HG02571 (cell line): ENCODE results near the gene SP3.

Source experiments
- ATAC-seq: cut with Tn5 transposase; IDR thresholded peaks from one replicate; pipeline ENCODE4 v1.9.1; 2021; ENCODE audit warnings: mild to moderate bottlenecking, moderate library complexity; ENCODE audit not compliant: unreplicated experiment

The SP3 gene

GRCh38 chr2:173968551-173968950 is 3.4 kb upstream of the SP3 start:
- no peak for ATAC-seq

- no peak for ATAC-seq
Measured at GRCh38 chr2:173966274-173967098, 1.3 kb upstream of the SP3 start.

DNA sequence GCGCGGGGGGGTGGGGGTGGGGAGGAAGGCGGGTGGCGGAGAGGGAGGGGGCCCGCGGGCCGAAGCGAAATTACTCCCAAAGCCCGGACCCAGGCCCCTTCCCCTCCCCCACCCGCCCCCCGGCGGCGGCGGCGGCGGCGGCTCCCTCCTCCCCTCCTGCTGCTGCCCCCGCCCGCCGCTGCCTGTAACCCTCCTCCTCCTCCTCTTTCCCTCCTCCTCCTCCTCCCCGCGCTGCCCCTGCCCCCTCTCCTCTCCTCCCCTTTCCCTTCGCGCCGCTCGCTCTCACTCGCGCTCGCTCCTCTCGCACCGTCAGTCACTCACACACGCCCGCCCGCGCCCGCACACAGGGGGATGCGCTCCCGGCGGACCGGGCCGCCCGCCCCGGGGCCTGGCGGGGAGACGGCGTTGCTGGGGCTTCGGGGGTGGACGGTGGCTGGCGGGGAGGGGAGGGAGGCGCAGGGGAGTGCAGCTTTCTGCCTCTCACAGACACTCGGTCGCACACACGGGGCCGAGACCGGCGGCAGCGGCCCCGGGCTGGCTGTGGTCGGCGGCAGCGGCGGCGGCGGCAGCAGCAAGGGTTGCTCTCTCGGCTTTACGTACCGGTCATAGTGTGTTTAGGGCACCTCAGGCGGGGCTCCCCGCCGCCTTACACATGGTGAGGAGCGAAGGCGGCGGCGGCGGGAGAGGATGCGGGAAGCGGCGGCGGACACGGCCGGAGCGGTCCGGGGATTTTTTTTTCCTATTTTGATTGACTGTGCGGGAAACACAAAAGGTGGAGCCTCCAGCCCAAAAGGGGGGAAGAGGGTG is 405 bp downstream of the SP3 start:
- peak; percentile 27 for ATAC-seq

- peak; percentile 49 for ATAC-seq
Measured at GRCh38 chr2:173963817-173964564, 1.2 kb downstream of the SP3 start.

DNA sequence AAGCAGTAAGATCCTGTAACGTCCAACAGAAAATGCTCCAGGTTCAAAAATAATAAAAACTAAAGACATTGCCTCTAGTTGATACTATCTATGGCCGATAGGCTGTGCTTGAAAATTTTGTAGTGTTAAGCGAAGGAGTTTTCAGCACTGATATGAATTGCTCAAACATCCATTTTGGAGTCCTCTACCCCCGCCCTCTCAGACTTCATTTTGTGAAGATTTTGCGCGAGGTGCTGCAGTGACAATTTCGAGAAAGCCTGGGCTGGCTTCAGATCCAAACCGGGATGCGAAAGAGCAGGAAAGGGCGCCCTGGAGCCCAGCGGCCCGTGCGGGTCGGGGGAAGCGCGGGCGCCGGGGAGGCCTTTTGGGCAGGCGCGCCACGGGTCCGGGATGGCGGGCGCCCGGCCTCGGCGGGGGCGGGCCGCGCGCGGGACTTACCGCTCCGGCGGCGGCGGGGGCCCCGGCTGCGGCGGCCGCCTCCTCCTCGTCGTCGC is 1.8 kb downstream of the SP3 start:
- ATAC-seq = peak; percentile 5

DNA sequence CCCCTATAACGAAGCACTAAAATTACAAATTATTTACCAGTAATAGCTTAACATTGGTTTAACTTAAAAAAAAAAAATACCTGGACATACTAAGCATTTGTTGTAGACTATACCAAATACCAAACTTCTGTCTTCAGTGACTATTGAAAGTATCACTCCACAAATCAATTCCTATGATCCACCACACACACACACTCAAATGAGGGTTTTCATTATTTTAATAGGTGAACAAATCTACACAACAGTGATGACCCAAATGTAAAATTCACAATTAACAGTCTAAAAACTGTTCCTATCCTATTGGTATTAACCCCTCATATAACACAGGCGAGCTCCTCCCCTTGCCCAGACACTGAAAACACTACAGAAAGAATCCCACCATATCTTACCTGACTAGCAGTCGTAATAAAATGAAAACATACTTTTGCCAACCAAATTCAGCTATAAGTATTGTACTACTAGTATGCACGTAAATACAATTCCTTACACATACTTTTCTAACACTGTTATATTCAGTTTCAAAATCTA is 2.5 kb downstream of the SP3 start:
- ATAC-seq = no peak

DNA sequence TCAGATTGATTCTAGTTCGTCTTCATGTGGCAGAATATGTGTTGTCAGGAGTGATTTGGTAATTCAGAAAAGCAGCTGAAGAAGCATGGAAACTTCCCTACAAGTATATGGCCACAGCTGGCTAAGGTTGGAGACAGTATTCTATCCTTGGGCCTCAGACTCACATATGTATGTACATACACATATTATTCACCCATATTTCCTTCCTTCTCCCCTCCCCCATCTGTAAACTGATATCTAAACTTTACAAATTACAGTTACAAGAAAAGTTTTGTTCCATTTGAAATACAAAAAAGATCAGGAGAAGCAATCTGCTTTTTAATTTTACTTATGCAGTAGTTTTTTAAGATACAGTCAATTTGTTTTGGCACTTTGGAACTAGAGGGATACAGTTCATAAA is 3.1 kb downstream of the SP3 start:
- ATAC-seq = no peak

DNA sequence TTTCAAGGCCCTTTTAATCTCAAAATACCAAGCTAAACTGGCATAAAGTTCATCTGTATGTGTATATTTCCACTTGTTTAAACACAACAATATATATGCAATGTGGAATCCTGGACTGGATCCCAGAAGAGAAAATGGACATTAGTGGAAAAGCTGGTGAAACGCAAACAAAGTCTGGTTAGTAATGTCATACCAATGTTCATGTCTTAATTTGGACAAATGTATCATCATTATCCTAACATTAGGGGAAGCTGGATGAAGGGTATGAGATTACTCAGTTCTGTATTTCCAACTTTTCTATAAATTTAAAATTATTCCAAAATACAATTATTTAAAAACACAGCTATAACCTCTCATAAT is 3.8 kb downstream of the SP3 start:
- no peak for ATAC-seq

DNA sequence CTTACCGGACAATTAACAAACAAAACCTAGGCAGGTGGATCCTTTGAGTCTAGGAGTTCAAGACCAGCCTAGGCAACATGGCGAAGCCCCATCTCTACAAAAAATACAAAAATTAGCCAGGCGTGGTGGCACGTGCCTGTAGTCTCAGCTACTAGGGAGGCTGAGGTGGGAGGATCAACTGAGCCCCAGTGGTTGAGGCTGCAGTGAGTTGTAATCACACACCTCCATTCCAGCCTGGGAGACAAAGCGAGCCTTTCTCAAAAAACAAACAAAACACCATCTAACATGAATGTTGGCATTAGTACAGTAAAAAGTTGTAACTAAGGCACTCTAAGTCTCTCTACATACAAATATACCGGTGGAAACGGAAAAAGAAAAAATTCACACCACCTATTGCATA is 5.3 kb downstream of the SP3 start:
- no peak for ATAC-seq

DNA sequence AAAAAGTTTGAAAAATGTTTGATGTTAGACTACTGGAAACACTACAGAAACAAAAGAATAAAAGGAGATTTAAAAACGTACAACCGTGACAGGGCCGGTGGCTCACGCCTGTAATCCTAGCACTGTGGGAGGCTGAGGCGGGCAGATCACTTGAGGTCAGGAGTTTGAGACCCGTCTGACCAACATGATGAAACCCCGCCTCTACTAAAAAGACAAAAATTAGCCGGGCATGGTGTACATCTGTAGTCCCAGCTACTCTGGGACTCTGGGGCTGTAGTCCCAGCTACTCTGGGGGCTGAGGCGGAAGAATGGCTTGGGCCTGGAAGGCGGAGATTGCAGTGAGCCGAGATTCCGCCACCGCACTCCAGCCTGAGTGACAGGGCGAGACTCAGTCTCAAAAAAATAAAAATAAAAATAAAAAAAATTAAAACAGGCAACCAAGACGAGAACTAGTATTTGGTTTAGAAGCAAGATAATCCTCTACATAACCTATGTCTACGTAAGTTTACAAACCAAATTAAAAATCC is 5.8 kb downstream of the SP3 start:
- ATAC-seq = no peak

- no peak for ATAC-seq
Measured at GRCh38 chr2:173958198-173958846, 6.9 kb downstream of the SP3 start.

DNA sequence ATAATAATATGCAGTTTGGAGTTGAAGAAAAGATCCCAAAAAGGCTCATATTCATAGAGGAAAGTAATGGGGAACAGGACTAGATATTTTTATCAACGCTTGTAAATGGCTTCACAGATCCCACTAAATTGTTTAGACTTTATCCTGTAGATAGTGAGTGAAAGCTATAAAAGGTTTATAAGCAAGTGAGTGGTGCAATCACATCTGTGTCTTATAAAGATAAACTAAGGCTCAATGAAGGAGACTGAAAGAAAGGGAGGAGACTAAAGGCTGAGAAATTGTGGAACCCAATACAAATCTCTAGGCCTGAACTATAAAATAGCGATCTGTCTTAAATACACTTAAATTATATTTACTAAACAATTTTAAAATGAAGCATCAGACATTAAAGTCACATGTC is 7.7 kb downstream of the SP3 start:
- no peak for ATAC-seq

DNA sequence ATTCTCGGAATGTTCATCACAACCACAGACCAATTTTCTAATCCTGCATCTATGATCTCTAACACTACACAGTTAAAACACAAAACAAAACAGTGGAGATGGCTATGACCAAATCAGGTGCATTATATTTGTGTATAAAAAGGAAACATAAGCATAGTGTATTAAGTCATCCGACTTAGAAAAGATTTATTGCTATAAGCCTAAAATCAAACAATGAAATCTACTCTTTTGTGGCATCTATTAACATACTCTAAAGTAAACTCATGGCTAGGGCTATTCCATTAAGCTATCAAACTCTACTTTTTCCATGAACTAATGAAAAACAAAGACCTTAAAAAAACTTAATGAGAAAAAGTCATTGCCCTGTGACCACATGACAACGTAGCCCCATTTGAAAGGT is 8.7 kb downstream of the SP3 start:
- no peak for ATAC-seq

GRCh38 chr2:173955867-173956266 is 9.3 kb downstream of the SP3 start:
- no peak for ATAC-seq

- ATAC-seq = no peak
Measured at GRCh38 chr2:173955004-173955403, 10.2 kb downstream of the SP3 start.

DNA sequence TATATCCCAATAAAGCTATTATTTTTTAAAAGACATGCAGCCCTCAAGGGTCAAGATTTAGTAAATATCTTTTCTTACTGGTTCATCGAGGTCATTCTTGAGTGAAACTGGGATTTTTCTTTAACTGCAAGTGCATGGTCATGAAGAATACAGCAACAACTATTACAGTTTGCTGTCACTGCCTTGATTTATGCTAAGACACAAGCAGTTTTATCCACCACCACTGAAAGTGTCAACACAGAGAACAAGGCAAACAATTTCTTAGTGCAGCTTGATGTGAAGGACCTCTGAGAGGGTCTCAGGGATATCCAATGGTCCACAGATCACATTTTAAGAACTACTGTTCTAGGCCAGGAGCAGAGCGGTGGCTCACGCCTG is 12.1 kb downstream of the SP3 start:
- ATAC-seq = no peak

DNA sequence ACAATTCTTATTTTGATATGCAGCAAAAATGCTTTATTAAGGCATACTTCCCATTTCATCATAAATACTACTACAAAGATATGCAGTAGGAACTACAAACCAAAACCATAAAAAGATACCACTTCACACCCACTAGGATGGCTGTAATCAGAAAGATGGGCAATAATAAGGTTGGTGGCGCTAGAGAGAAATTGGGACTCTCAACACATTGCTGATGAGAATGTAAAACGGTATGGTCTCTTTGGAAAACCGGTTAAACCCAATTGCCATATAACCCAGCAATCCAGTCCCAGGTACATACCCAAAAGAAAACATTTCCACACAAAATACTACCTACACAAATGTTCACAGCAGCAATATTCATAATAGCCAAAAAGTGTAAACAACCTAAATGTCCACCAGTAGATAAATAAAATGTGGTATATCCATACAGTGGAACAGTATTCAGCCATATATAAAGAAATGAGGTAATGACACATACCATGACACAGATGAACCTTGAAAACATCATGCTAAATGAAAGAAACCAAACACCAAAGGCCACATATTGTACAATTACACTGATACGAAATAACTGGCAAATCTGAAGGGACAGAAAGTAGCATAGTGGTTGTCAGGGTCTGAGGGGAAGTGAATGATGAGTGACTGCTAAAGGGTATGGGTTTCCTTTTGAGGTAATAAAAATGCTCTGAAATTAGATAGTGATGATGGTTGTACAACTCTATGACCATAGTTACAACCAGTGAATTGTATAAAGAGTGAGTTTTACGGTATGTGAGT is 12.7 kb downstream of the SP3 start:
- no peak for ATAC-seq

DNA sequence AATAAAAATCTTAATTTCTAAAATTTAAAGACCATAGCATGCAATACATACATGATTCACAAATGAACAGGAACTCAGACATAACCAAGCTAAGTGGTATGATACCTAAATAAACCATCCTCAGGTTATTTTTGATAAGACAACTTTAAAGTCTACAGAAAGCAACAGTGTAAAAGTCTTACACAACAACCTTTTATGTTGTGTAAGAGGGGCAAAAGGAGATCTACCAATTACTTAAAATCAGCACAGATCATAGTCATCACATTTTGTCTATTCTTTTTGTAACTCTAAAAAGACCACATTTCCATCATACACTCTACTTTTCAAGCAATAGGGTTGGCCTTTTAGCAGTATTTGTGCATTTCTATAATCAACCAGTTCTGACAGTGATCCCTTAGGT is 16.3 kb downstream of the SP3 start:
- no peak for ATAC-seq

DNA sequence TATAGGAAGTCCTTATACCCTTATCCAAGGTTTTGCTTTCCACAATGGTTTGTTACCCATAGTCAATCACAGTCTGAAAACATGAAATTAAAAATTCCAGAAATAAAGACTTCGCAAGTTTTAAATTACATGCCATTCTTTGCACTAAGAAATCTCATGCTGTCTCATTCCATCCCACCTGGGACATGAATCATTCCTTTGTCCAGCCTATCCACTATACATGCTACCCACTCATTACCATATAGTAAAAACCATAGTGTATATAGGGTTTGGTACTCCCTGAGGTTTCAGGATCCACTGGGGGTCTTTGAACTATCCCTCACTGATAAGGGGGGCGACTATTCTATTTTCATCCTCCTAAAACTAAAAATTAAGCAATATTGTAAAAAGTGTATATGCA is 17.0 kb downstream of the SP3 start:
- ATAC-seq = no peak

DNA sequence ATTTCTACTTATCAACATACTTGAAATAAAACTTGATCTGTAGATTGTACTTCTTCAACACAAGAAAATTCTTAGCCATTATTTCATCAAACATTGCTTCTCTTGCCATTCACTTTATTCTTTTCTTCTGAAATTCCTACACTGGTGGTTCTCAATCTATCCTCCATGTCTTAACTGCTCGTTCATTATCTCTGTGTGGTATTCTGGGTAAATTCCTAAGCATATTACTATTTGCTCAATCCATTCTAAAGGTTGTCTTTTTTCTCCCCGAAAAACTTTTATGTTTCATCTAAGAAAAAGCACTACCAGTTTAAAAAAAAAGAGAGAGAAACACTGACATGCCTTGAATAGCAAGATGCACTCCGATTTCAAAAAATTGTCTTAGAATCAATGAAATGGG is 18.0 kb downstream of the SP3 start:
- no peak for ATAC-seq
